GM12878 (cell line): ENCODE measurements around the gene RAB24. TPM values are rescaled to one million over a fixed set of nuclear protein-coding genes. Genes with fewer than 3 reads are reported as not detected.
A peak's percentile ranks its signal among the peaks of the same experiment; 100 is the strongest.

ENCODE experiments used
- ATAC-seq: fragments of 200-7000 bp; cut with Tn5 transposase; 3 replicates; pipeline ENCODE4 v1.9.1; 2020; ENCODE audit warnings: mild to moderate bottlenecking, moderate library complexity
- BruUV-seq: library from RNA; stranded (reverse); fragments of 400-500 nt; replicated peaks from 2 replicates; lab custom pipeline; 2021; lab: Mats Ljungman, UMichigan
- CTCF ChIA-PET: fragments of 300-600 bp; sonication (Branson Sonifier 250); formaldehyde crosslinking; extraction: SDS; loops from one replicate; lab custom pipeline; 2021; ENCODE audit warnings: inconsistent platforms; lab: Yijun Ruan, JAX
- POLR2A ChIA-PET: fragments of 350-600 bp; formaldehyde crosslinking; extraction: SDS; loops from one replicate; lab custom pipeline; 2021; ENCODE audit warnings: inconsistent platforms; lab: Charles Lee
- RAD21 ChIA-PET: fragments of 300-600 bp; sonication (Branson Sonifier 250); formaldehyde crosslinking; loops from one replicate; lab custom pipeline; 2023; ENCODE audit warnings: antibody characterized with exemption; ENCODE audit not compliant: unreplicated experiment; lab: Charles Lee
- SMC1A ChIA-PET: fragments of 300-600 bp; sonication (Branson Sonifier 250); formaldehyde crosslinking; loops from one replicate; lab custom pipeline; 2023; ENCODE audit not compliant: unreplicated experiment, uncharacterized antibody; lab: Charles Lee
- DNase-seq: peaks from one replicate; pipeline ENCODE4 v3.0.0-alpha.2; 2011; ENCODE audit warnings: low read depth, low spot score
- FAIRE-seq: peaks from 3 replicates; lab custom pipeline; 2011; peaks lifted over from hg19 to GRCh38; lab: Jason Lieb, UNC
- H2AFZ ChIP-seq: 2 replicates; pipeline ENCODE4 v1.6.0; 2011; ENCODE audit warnings: low read depth, low read length, control low read depth; ENCODE audit not compliant: control insufficient read depth
- H3K27ac ChIP-seq: 2 replicates; pipeline ENCODE4 v1.5.1; 2011; ENCODE audit warnings: control low read depth; ENCODE audit not compliant: control insufficient read depth, insufficient read depth
- H3K27me3 ChIP-seq, 2 experiments: replicated peaks in 1 of 2; 2 replicates each; pipeline versions ENCODE4 v1.6.0 to v1.6.1; 2011; ENCODE audit warnings: low read length in 1 of 2; ENCODE audit not compliant: control insufficient read depth in 2 of 2, insufficient read depth in 2 of 2
- H3K36me3 ChIP-seq, 2 experiments: 2 replicates each; pipeline ENCODE4 v1.5.1; 2011; ENCODE audit warnings: low read length in 1 of 2; ENCODE audit not compliant: control insufficient read depth in 2 of 2, insufficient read depth in 2 of 2
- H3K4me1 ChIP-seq: 2 replicates; pipeline ENCODE4 v1.6.1; 2011; ENCODE audit warnings: mild to moderate bottlenecking, low read length, moderate library complexity, mixed read lengths; ENCODE audit not compliant: control insufficient read depth, insufficient read depth
- H3K4me2 ChIP-seq: 2 replicates; pipeline ENCODE4 v1.6.0; 2011; ENCODE audit warnings: control low read depth; ENCODE audit not compliant: control insufficient read depth, insufficient read depth
- H3K4me3 ChIP-seq: fragments of 200-600 bp; sonication (generic); 2 replicates; pipeline ENCODE4 v1.5.1; 2016
- H3K79me2 ChIP-seq: 2 replicates; pipeline ENCODE4 v1.6.0; 2011; ENCODE audit warnings: low read length; ENCODE audit not compliant: control insufficient read depth, insufficient read depth
- H3K9ac ChIP-seq: 2 replicates; pipeline ENCODE4 v1.8.0; 2011; ENCODE audit warnings: low read length, control low read depth, mixed read lengths; ENCODE audit not compliant: control insufficient read depth, insufficient read depth
- H3K9me3 ChIP-seq: replicated peaks from 3 replicates; pipeline ENCODE4 v1.5.1; 2011; ENCODE audit warnings: mild to moderate bottlenecking, low read length; ENCODE audit not compliant: control insufficient read depth, insufficient read depth
- H4K20me1 ChIP-seq: 2 replicates; pipeline ENCODE4 v1.6.0; 2011; ENCODE audit not compliant: control insufficient read depth, insufficient read depth
- ASH2L ChIP-seq: fragments of 300-600, 200-600 bp; sonication (generic); IDR thresholded peaks from 2 replicates; pipeline ENCODE4 v1.6.1; 2017; ENCODE audit warnings: low read depth, mild to moderate bottlenecking, borderline replicate concordance
- ATF2 ChIP-seq: IDR thresholded peaks from 2 replicates; pipeline ENCODE4 v1.6.1; 2012; ENCODE audit warnings: low read length, inconsistent platforms
- CBFB ChIP-seq: IDR thresholded peaks from 2 replicates; pipeline ENCODE4 v1.6.1; 2016; ENCODE audit warnings: antibody characterized with exemption, low read depth
- CHD4 ChIP-seq: fragments of 200-600 bp; sonication (generic); IDR thresholded peaks from 2 replicates; pipeline ENCODE4 v1.6.1; 2016; ENCODE audit warnings: mild to moderate bottlenecking
- EZH2 ChIP-seq: IDR thresholded peaks from 2 replicates; pipeline ENCODE4 v1.6.1; 2012; ENCODE audit warnings: low read depth, mild to moderate bottlenecking, control low read depth, inconsistent platforms, low read length, borderline replicate concordance; ENCODE audit not compliant: control insufficient read depth
- HDGF ChIP-seq: fragments of 450-650 bp; IDR thresholded peaks from 2 replicates; pipeline ENCODE4 v1.6.1; 2016; ENCODE audit warnings: antibody characterized with exemption
- HSF1 ChIP-seq: fragments of 150-350 bp; IDR thresholded peaks from 2 replicates; pipeline ENCODE4 v1.6.1; 2014; ENCODE audit warnings: mild to moderate bottlenecking, low read depth, low read length
- IKZF2 ChIP-seq, 2 experiments: fragments of 450-650 bp; IDR thresholded peaks; 2 replicates each; pipeline ENCODE4 v1.6.1; 2017; ENCODE audit warnings: mild to moderate bottlenecking in 2 of 2, moderate library complexity in 2 of 2
- NR2F1 ChIP-seq: fragments of 450-650 bp; conservative IDR thresholded peaks from 2 replicates; pipeline ENCODE4 v1.6.1; 2017; ENCODE audit warnings: mild to moderate bottlenecking
- POLR2AphosphoS2 ChIP-seq: IDR thresholded peaks from 2 replicates; pipeline ENCODE4 v1.6.1; 2011; ENCODE audit warnings: low read depth, mild to moderate bottlenecking, low read length, improper control_type of control experiment, moderate library complexity
- RAD51 ChIP-seq: fragments of 450-650 bp; IDR thresholded peaks from 2 replicates; pipeline ENCODE4 v1.6.1; 2016; ENCODE audit warnings: moderate library complexity, mild to moderate bottlenecking, inconsistent platforms
- RUNX3 ChIP-seq: IDR thresholded peaks from 2 replicates; pipeline ENCODE4 v1.6.1; 2012; ENCODE audit warnings: low read length, inconsistent platforms
- SIN3A ChIP-seq: IDR thresholded peaks from 2 replicates; pipeline ENCODE4 v1.6.1; 2012; ENCODE audit warnings: low read depth, low read length, improper control_type of control experiment
- SMARCA5 ChIP-seq: fragments of 450-650 bp; IDR thresholded peaks from 2 replicates; pipeline ENCODE4 v1.6.1; 2017; ENCODE audit warnings: mild to moderate bottlenecking
- STAT3 ChIP-seq: IDR thresholded peaks from 2 replicates; pipeline ENCODE4 v1.6.1; 2011; ENCODE audit warnings: low read depth, low read length, improper control_type of control experiment
- TCF12 ChIP-seq: IDR thresholded peaks from 2 replicates; pipeline ENCODE4 v1.6.1; 2011; ENCODE audit warnings: low read depth, mild to moderate bottlenecking, low read length
- ZBTB40 ChIP-seq: fragments of 450-650 bp; IDR thresholded peaks from 2 replicates; pipeline ENCODE4 v1.6.1; 2016; ENCODE audit warnings: mild to moderate bottlenecking, moderate library complexity, borderline replicate concordance
- WGBS: methylation state at CpG from one replicate; pipeline ENCODE4 v1.1.6; 2016; ENCODE audit warnings: low lambda C conversion rate; ENCODE audit not compliant: insufficient replicate concordance, insufficient coverage; ENCODE audit errors: missing lambda C conversion rate; 5-methylcytosine and 5-hydroxymethylcytosine counted together
- in situ Hi-C: fragments of 300-500 bp; cut with MboI; formaldehyde crosslinking; loops from 9 replicates; pipeline ENCODE4 v1.14.3; 2018; ENCODE audit warnings: mixed read lengths
- intact Hi-C: fragments of 100-400 bp; cut with micrococcal nuclease; formaldehyde crosslinking; loops from one replicate; pipeline ENCODE4 v1.14.2; 2022; ENCODE audit not compliant: unreplicated experiment
- polyA plus RNA-seq, 11 experiments: library from polyadenylated mRNA; depleted of rRNA in 4 of 11; unstranded in 6 of 11; stranded (reverse) in 5 of 11; fragments of >200 nt; fragmentation: Nextera tagmentation in 4 of 11; fragmentation: Illumina TruSeq in 1 of 11; extraction: Ambion mirVana in 4 of 11; extraction: Trizol in 1 of 11; gene quantifications; 1 replicate in 1 of 11; 2 replicates in 10 of 11; pipeline versions ENCODE4 v1.2.1 to v1.2.3, GENCODE V29; 2011 to 2016; ENCODE audit warnings: inconsistent platforms in 2 of 11, missing spikeins in 2 of 11, low read depth in 1 of 11
- total RNA-seq, 4 experiments: library from RNA; depleted of rRNA in 3 of 4; stranded (reverse); fragments of >200 nt in 3 of 4; fragmentation: Illumina TruSeq in 1 of 4; extraction: Trizol in 1 of 4; gene quantifications; 2 replicates each; pipeline versions ENCODE4 v1.2.1 to v1.2.3, GENCODE V29; 2013 to 2021

Gene RAB24
- total and polyA plus RNA-seq, 10 of the 15 experiments (the other 5 are each of a cell fraction or from before 2014, with no cell fraction given), result 8.0 to 44.4 (median 24.4) TPM

GRCh38 chr5:177304392-177305119 lies 1.0 kb upstream of the RAB24 start:
- WGBS, result 1% methylated on average over 17 of the region's 19 CpGs
- CTCF ChIA-PET, result interaction anchor here (0.7 to 1.9 kb wide), 3 partner anchors 14 to 196 kb away, joined by 3 to 6 read pairs (median 3); no protein-coding TSS in a partner anchor
- peak overlapping the region; percentile 90 for H3K27ac ChIP-seq
- peak overlapping the region; percentile 75 for H3K4me3 ChIP-seq
- peak overlapping the region; percentile 72 for H3K9ac ChIP-seq
- H3K27me3 ChIP-seq, result no peaks in the 10 kb centered on the region
- POLR2A ChIA-PET, result interaction anchor here (0.6 to 0.8 kb wide), 7 partner anchors 47 to 244 kb away, joined by 3 to 9 read pairs (median 5); partner anchors contain the start of gene LMAN2
- H3K4me2 ChIP-seq, result peak overlapping the region; percentile 94
- RAD21 ChIA-PET, result interaction anchor here (0.6 to 1.3 kb wide), 3 partner anchors 9 to 191 kb away, joined by 3 to 5 read pairs (median 5); no protein-coding TSS in a partner anchor
- H3K79me2 ChIP-seq, result peaks cover 48% of the 10 kb centered on the region
- no peak overlapping the region for H2AFZ ChIP-seq
- peaks cover 38% of the 10 kb centered on the region for H3K4me1 ChIP-seq
- H3K36me3 ChIP-seq, result peaks cover 7 to 17% of the 10 kb centered on the region in 2 experiments
- no peaks in the 10 kb centered on the region for H4K20me1 ChIP-seq
- no peak for FAIRE-seq
- H3K9me3 ChIP-seq, result no peaks in the 10 kb centered on the region
- in situ Hi-C loops, result no loop called here
- intact Hi-C loops, result loop anchor here (5.0 to 10.0 kb wide), 3 partner anchors 167 to 290 kb away; partner anchors contain the start of gene TMED9
- SMC1A ChIA-PET, result interaction anchor here (1.0 kb wide), 1 partner anchor 190 kb away, joined by 7 read pairs; no protein-coding TSS in a partner anchor
- BruUV-seq, result TSS peak; percentile 82
- DNase-seq, result no peak
- peak; percentile 34 for ATAC-seq
- TF ChIP-seq HDGF, result no peak
- TF ChIP-seq ASH2L, result no peak
- no peak for TF ChIP-seq CHD4
- TF ChIP-seq SMARCA5, result no peak
- TF ChIP-seq IKZF2 (IDR thresholded peaks at IDR 0.05), result no peak
- TF ChIP-seq STAT3, result no peak
- no peak for TF ChIP-seq ZBTB40
- peak; percentile 9; the same call in 1 of the 2 replicates for TF ChIP-seq RUNX3
- no peak for TF ChIP-seq HSF1
- TF ChIP-seq POLR2AphosphoS2, result no peak
- no peak for TF ChIP-seq ATF2
- TF ChIP-seq NR2F1, result peak; percentile 24; the same call in 1 of the 2 replicates
- no peak for TF ChIP-seq CBFB
- TF ChIP-seq TCF12, result no peak
- no peak for TF ChIP-seq EZH2
- no peak for TF ChIP-seq RAD51
- no peak for TF ChIP-seq SIN3A
